DMS53 (cell line): ENCODE results near the gene ACOT11.
A peak's percentile ranks its signal among the peaks of the same experiment; 100 is the strongest.

Source experiments
- DNase-seq: peaks from one replicate; lab custom pipeline; 2025; lab: John Stamatoyannopoulos, UW

ACOT11 gene

GRCh38 chr1:54564312-54565112 is 16.5 kb downstream of the ACOT11 start:
- peak; percentile 89 for DNase-seq

GRCh38 chr1:54565113-54565501 is 17.1 kb downstream of the ACOT11 start:
- DNase-seq: no peak

- DNase-seq: no peak
Observed at GRCh38 chr1:54566438-54567141, 18.6 kb downstream of the ACOT11 start.

- no peak for DNase-seq
Observed at GRCh38 chr1:54567961-54568360, 19.9 kb downstream of the ACOT11 start.

- DNase-seq: peak; percentile 53
Observed at GRCh38 chr1:54569339-54569738, 21.3 kb downstream of the ACOT11 start.

GRCh38 chr1:54570161-54570560 is 22.1 kb downstream of the ACOT11 start:
- no peak for DNase-seq

GRCh38 chr1:54571326-54571725 is 23.3 kb downstream of the ACOT11 start:
- peak; percentile 28 for DNase-seq

GRCh38 chr1:54571803-54572541 is 23.9 kb downstream of the ACOT11 start:
- DNase-seq: peak; percentile 33

- DNase-seq: no peak
Observed at GRCh38 chr1:54572542-54572850, 24.5 kb downstream of the ACOT11 start.

DNA sequence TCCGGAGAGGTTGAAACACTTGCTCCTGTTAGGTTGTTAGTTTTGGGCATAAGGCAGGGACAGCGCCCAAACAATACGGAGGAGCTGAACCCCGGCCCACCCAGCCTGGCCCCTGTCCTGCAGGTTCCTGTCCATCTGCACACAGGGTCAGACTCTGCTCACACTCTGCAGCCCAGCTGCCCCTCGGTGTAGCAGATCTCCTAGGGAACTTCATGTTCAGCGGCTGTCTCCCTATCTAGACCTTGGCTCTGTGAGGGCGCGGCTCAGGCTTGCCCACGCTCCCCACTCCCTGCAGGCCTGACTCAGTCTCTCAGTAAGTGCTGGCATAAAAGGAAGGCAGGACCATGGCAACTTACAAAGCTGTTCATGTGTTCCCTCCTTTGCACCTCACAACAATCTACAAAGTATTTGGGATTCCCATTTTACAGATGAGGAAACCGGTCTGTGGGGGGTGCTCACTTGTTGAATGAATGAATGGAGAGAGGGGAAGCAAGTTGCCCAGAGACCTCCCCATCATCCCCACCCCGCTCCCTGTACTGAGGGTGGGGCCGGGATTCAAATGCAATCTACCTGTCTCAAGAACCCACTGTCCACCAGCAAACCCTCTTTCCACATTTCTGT is 26.2 kb downstream of the ACOT11 start:
- no peak for DNase-seq

- DNase-seq: no peak
Observed at GRCh38 chr1:54575161-54575560, 27.1 kb downstream of the ACOT11 start.

GRCh38 chr1:54575605-54576290 is 27.7 kb downstream of the ACOT11 start:
- no peak for DNase-seq

GRCh38 chr1:54577612-54578011 is 29.6 kb downstream of the ACOT11 start:
- peak; percentile 35 for DNase-seq

DNA sequence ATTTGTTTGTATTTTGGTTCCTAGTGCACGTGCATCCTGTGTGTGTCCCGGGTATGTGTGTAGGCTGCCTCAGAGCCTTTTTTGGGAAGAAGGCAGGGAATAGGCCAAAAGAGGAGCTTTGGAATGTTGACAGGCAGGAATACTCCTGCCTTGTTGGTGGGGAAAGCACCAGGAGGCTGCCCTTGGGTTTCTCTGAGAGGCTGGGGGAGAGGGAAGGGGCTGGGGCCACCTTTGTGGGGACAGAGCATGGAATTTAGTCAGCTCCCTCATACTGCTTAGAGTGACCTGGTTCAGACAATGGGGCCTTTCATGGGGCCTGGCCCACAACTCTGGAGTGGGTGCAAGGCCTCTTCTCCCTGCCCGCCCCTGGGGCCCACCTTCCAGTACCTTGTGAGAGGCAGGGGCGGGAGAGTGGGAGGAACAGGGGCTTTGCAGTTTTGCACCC is 31.3 kb downstream of the ACOT11 start:
- no peak for DNase-seq

DNA sequence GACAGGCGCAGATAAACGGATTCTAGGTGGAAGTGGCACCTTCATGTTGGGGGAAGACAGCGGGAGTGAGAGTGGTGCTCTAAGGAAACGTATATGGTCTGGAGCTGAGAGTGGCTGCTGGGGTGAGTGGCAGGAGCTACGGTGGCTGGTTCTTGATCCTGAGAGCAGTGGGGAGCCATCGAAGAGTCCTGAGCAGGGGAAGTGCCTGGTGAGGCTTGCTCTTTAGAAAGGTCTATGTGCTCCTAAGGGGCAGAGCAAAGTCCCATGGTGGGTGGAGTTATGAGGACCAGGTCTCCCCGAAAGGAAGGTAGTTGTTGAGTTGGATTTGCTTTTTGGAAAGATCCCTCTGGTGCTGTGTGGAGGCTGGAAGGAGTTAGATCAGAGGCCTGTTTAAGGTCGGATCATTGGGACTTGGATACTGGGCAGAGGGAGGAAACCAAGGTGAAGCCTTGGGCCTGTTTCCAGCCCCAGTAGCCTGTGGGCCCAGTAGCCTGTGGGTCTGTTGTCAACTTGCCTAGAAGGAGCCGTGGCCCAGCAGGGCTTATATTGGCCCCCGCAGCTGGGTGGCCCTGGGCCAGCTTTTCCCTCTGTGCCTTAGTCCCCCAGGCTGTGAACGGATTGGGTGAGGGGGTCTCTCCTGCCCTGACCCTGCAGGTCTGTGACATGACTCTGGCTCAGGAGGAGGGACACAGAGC is 33.0 kb downstream of the ACOT11 start:
- no peak for DNase-seq

DNA sequence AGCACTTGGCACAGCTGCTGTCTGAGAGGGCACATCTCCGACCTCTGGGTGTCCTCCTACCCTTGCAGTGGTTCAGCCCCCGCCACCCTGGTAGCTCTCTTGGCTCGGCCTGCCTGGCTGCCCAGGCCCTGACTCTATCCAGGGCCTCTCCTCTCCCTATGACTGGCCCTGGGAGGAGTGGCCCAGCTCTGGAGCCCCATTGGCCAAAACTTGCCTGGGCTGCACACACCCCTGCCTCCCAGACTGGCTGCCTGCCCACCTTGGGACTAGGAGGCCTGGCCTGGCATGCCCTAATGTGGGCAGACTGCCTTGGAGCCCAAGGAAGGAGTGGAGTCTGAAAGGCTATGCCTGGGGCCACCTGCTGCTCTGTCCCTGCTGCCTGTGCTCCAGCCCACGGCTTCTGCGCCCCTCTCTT is 33.6 kb downstream of the ACOT11 start:
- DNase-seq: no peak

DNA sequence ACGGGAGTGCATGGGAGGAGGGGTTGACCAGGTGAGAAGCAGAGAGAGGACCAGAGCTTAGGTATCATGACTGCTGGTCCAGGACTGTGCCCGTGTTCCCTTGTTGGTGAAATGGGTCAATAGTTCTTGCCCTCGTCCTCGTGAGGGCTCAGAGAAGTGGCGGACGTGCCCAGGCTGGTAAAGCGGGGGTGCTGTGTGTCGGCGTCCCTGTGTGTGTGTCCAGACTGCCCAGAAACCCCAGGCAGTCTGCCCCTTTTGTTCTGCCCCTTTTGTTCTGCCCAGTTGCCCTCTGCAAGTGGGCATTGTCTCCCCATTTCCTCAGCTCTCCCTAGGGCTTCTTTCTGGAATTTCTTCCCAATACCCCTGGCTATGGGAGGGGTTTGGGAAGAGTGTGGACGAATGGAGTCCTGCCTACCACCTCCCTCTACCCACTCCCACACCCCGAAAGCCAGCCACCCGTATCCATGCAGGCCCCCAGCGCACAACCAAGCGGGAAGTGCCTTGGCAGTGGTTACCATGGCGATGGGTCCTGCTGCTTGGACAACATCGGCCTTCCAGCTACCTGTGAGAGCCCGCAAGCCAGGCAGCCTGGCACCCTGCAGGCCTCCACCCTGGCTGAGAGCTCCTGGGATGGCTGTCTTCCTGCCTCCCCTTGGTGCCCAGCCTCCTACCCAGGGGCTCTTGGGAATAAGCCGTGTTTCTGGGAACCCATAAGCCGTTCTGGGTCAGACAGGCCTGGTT is 34.7 kb downstream of the ACOT11 start:
- peak; percentile 53 for DNase-seq

GRCh38 chr1:54583307-54583686 is 35.3 kb downstream of the ACOT11 start:
- no peak for DNase-seq

GRCh38 chr1:54583871-54584270 is 35.8 kb downstream of the ACOT11 start:
- no peak for DNase-seq

DNA sequence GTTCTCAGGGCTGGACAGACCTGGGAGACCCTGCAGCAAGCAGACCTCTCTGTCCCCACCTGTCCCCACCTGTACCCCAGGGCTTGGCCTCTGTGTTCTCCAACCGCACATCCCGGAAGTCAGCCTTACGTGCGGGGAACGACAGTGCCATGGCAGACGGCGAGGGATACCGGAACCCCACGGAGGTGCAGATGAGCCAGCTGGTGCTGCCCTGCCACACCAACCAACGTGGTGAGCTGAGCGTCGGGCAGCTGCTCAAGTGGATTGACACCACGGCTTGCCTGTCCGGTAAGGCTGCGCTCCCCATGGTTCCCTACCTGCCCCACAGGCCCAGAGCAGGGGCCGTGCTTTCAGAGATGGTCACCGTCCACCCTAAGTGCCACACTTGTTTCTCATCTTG is 36.5 kb downstream of the ACOT11 start:
- DNase-seq: no peak
